HG02870 (cell line): ENCODE data around the gene LIN37.
A peak's percentile ranks its signal among the peaks of the same experiment; 100 is the strongest.

Experiments
- ATAC-seq: cut with Tn5 transposase; IDR thresholded peaks from one replicate; pipeline ENCODE4 v1.9.1; 2021; ENCODE audit warnings: mild to moderate bottlenecking, moderate library complexity; ENCODE audit not compliant: unreplicated experiment

The LIN37 gene

GRCh38 chr19:35734273-35734672 is 14.1 kb upstream of the LIN37 start:
- ATAC-seq = no peak

GRCh38 chr19:35734889-35735288 is 13.5 kb upstream of the LIN37 start:
- ATAC-seq = no peak

GRCh38 chr19:35736913-35737886 is 11.2 kb upstream of the LIN37 start:
- ATAC-seq = no peak

GRCh38 chr19:35738021-35738886 is 10.1 kb upstream of the LIN37 start:
- no peak for ATAC-seq

- no peak for ATAC-seq
Measured at GRCh38 chr19:35738887-35739229, 9.5 kb upstream of the LIN37 start.

GRCh38 chr19:35739275-35740107 is 8.9 kb upstream of the LIN37 start:
- no peak for ATAC-seq

GRCh38 chr19:35740108-35740422 is 8.3 kb upstream of the LIN37 start:
- peak; percentile 12 for ATAC-seq

- peak; percentile 50 for ATAC-seq
Measured at GRCh38 chr19:35740423-35741202, 7.8 kb upstream of the LIN37 start.

GRCh38 chr19:35741203-35741515 is 7.2 kb upstream of the LIN37 start:
- no peak for ATAC-seq

GRCh38 chr19:35742121-35742724 is 6.2 kb upstream of the LIN37 start, which contains the start of gene IGFLR1:
Gene IGFLR1, minus strand, starts transcription at chr19:35742452. Its CDS starts 1,272 bp downstream, at chr19:35741180.
- ATAC-seq = no peak

- no peak for ATAC-seq
Measured at GRCh38 chr19:35743640-35744429, 4.5 kb upstream of the LIN37 start.

- ATAC-seq = peak; percentile 42
Measured at GRCh38 chr19:35744430-35745327, 3.7 kb upstream of the LIN37 start.

GRCh38 chr19:35745328-35746086 is 2.9 kb upstream of the LIN37 start, which contains the start of the genes PSENEN and U2AF1L4:
Gene PSENEN, plus strand, starts transcription at chr19:35745651. Its CDS starts 280 bp downstream, at chr19:35745931.
Gene U2AF1L4, minus strand, starts transcription at chr19:35745418. Its CDS starts 27 bp downstream, at chr19:35745391.
- ATAC-seq = peak; percentile 46

GRCh38 chr19:35746087-35746462 is 2.3 kb upstream of the LIN37 start:
- no peak for ATAC-seq

- ATAC-seq = no peak
Measured at GRCh38 chr19:35746531-35746930, 1.8 kb upstream of the LIN37 start.

- ATAC-seq = no peak
Measured at GRCh38 chr19:35750167-35750566, 1.8 kb downstream of the LIN37 start.
